IgD-negative memory B cell (primary cell): Measurements from ENCODE around the gene NINJ1. TPM values are rescaled to one million over a fixed set of nuclear protein-coding genes. Genes with fewer than 3 reads are reported as not detected.
A peak's percentile ranks its signal among the peaks of the same experiment; 100 is the strongest.
"Not testable (repeated sequence)": the region's sequence is repeated elsewhere in the genome, so short reads cannot be mapped to it uniquely, and the experiment has no call there.

ENCODE experiments used
- H3K27ac Mint-ChIP-seq, 3 donors: one replicate each; pipeline ENCODE4 v1.8.0; 2020 to 2022; ENCODE audit warnings: mild to moderate bottlenecking in 3 of 3, mixed read lengths in 3 of 3, moderate library complexity in 1 of 3
- H3K27me3 Mint-ChIP-seq: one replicate; pipeline ENCODE4 v1.8.0; 2021; ENCODE audit warnings: mixed read lengths
- H3K36me3 Mint-ChIP-seq: one replicate; pipeline ENCODE4 v1.8.0; 2020; ENCODE audit warnings: mild to moderate bottlenecking, mixed read lengths
- H3K4me1 Mint-ChIP-seq, 3 donors: one replicate each; pipeline ENCODE4 v1.8.0; 2020 to 2022; ENCODE audit warnings: mixed read lengths in 3 of 3, mild to moderate bottlenecking in 1 of 3
- H3K4me3 Mint-ChIP-seq, 4 donors: one replicate each; pipeline ENCODE4 v1.8.0; 2020 to 2022; ENCODE audit warnings: mild to moderate bottlenecking in 4 of 4, mixed read lengths in 4 of 4, moderate library complexity in 3 of 4
- H3K9me3 Mint-ChIP-seq, 3 donors: one replicate each; pipeline ENCODE4 v1.8.0; 2020 to 2021; ENCODE audit warnings: mixed read lengths in 3 of 3, mild to moderate bottlenecking in 1 of 3
- polyA plus RNA-seq: library from polyadenylated mRNA; unstranded; fragments of 300-500 nt; fragmentation: Illumina TruSeq; gene quantifications from one replicate; pipeline ENCODE4 v1.2.3, GENCODE V29; 2021

NINJ1 gene
- polyA plus RNA-seq, 1 donor from 2014 or later: 8.3 TPM

- not testable (repeated sequence) for H3K27me3 Mint-ChIP-seq, H3K4me3 Mint-ChIP-seq, H3K9me3 Mint-ChIP-seq, H3K36me3 Mint-ChIP-seq
- Mint-ChIP-seq H3K4me1 (peaks cover 4 to 12% (median 11%) of the 10 kb centered on the region in 3 donors), H3K27ac (peak overlapping the region in 1 of 3 donors; percentile 9)
Observed at GRCh38 chr9:93146696-93147095, 12.6 kb upstream of the NINJ1 start.

GRCh38 chr9:93143830-93144530 is 9.9 kb upstream of the NINJ1 start:
- Mint-ChIP-seq H3K4me1 (peaks cover 4 to 12% (median 12%) of the 10 kb centered on the region in 3 donors), H3K4me3 (peak overlapping the region in 2 of 4 donors; percentile 60 to 72), H3K9me3 (peaks cover 0 to 8% (median 5%) of the 10 kb centered on the region in 3 donors), H3K27ac (peak overlapping the region; percentile 10 to 92 (median 82)), H3K36me3 (peaks cover 2% of the 10 kb centered on the region), H3K27me3 (peaks cover 3% of the 10 kb centered on the region)

GRCh38 chr9:93141771-93142483 is 7.9 kb upstream of the NINJ1 start:
- peaks cover 0 to 10% (median 5%) of the 10 kb centered on the region in 3 donors for H3K9me3 Mint-ChIP-seq
- no peak overlapping the region for H3K4me3 Mint-ChIP-seq
- peaks cover 3% of the 10 kb centered on the region for H3K27me3 Mint-ChIP-seq
- H3K36me3 Mint-ChIP-seq: peaks cover 2% of the 10 kb centered on the region
- no peak overlapping the region for H3K27ac Mint-ChIP-seq
- H3K4me1 Mint-ChIP-seq: peaks cover 12 to 24% (median 23%) of the 10 kb centered on the region in 3 donors

DNA sequence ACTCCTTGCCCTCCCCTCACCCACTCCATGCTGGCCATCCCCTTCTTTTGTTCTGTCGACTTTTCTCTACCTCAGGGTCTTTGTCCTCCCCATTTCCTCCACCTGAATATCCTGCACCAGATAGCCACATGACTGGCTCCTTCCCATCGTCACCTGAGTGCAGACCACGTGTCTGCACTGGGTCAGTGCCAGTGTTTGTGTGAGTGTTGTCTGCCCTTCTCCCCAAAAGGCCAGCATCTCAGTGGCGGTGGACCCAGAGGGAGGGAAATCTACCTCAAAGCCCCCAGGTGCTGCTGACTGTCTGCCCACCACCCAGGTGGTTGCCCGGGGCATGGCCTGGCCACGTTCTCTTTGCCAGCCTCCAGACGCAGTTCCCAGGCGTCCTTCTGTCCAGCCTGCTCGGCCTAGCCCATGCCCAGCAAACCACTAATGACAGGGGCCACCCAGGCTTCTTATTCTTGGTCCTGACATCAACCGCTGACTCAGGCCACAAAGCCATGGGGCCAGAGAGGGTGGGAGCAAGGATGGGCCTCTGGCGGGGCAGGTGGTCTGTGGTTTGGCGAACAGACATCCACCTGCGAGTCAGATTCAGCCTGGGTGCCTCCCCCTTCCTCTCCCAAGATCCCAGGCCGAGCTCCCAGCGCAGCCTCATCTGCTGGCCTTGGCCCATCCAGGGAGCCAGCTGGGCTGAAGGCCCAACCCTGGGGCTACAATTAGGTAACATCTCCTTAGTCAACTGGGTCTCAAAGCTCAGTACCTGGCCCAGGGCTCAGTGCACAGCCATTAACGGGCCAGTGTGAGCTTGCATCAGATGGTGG is 5.5 kb upstream of the NINJ1 start:
- Mint-ChIP-seq H3K4me3 (peak overlapping the region in 2 of 4 donors; percentile 37 to 39), H3K27ac (peak overlapping the region in 1 of 3 donors; percentile 39), H3K9me3 (peaks cover 0 to 3% (median 1%) of the 10 kb centered on the region in 3 donors), H3K36me3 (no peaks in the 10 kb centered on the region), H3K4me1 (peaks cover 15 to 36% (median 29%) of the 10 kb centered on the region in 3 donors), H3K27me3 (peaks cover 4% of the 10 kb centered on the region)

DNA sequence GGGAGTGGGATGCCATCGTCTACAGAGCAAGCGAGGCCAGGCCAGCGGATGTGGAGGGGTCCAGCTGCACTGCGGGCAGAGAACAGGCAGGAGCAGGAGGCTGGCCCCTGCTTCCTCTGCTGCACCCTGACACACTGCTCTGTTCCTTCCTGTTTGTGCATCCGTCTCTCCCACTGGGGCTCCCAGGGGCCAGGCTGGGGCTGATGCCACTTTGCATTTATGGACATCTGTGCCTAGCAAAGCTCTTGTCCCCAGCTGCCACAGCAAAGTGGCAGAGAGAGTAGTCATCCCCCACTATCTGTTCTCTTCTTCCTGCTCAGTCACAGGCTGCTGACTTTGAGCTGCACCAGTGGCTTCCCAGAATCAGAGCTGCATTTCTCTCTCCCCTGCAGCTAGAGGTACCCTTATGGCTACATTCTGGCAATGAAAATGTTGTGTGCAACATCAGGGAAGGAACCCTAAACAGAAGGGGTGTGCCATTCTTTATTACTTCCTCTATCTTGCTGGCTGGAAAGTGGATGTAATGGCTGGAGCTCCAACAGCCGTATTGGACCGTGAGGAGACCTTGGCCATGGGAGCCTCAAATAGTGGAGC is 4.2 kb upstream of the NINJ1 start:
- Mint-ChIP-seq H3K27ac (no peak overlapping the region), H3K36me3 (no peaks in the 10 kb centered on the region), H3K4me1 (peaks cover 19 to 27% (median 22%) of the 10 kb centered on the region in 3 donors), H3K27me3 (peaks cover 1% of the 10 kb centered on the region), H3K9me3 (peaks cover 0 to 3% (median 1%) of the 10 kb centered on the region in 3 donors), H3K4me3 (peak overlapping the region in 3 of 4 donors; percentile 11 to 79 (median 45))

GRCh38 chr9:93137362-93137761 is 3.3 kb upstream of the NINJ1 start:
- H3K4me3 Mint-ChIP-seq: peak overlapping the region in 3 of 4 donors; percentile 58 to 88 (median 76)
- peaks cover 1% of the 10 kb centered on the region for H3K27me3 Mint-ChIP-seq
- peaks cover 16 to 27% (median 19%) of the 10 kb centered on the region in 3 donors for H3K4me1 Mint-ChIP-seq
- H3K36me3 Mint-ChIP-seq: no peaks in the 10 kb centered on the region
- peak overlapping the region in 1 of 3 donors; percentile 56 for H3K27ac Mint-ChIP-seq
- H3K9me3 Mint-ChIP-seq: peaks cover 0 to 3% (median 1%) of the 10 kb centered on the region in 3 donors

- Mint-ChIP-seq H3K9me3 (peaks cover 0 to 3% (median 1%) of the 10 kb centered on the region in 3 donors), H3K4me3 (peak overlapping the region; percentile 12 to 88 (median 67)), H3K36me3 (no peaks in the 10 kb centered on the region), H3K27ac (peak overlapping the region; percentile 31 to 90 (median 56)), H3K4me1 (peaks cover 15 to 27% (median 19%) of the 10 kb centered on the region in 3 donors), H3K27me3 (peaks cover 1% of the 10 kb centered on the region)
Observed at GRCh38 chr9:93136011-93136440, 2.0 kb upstream of the NINJ1 start.

GRCh38 chr9:93134740-93135444 is 841 bp upstream of the NINJ1 start:
- Mint-ChIP-seq H3K36me3 (no peaks in the 10 kb centered on the region), H3K27me3 (peaks cover 1% of the 10 kb centered on the region), H3K9me3 (peaks cover 0 to 3% (median 1%) of the 10 kb centered on the region in 3 donors), H3K4me3 (peak overlapping the region; percentile 85 to 93 (median 90)), H3K27ac (peak overlapping the region; percentile 92 to 98 (median 95)), H3K4me1 (peaks cover 15 to 26% (median 19%) of the 10 kb centered on the region in 3 donors)

- H3K4me3 Mint-ChIP-seq: peak overlapping the region; percentile 82 to 95 (median 90)
- H3K27me3 Mint-ChIP-seq: peaks cover 1% of the 10 kb centered on the region
- H3K27ac Mint-ChIP-seq: peak overlapping the region; percentile 79 to 92 (median 88)
- peaks cover 15 to 27% (median 20%) of the 10 kb centered on the region in 3 donors for H3K4me1 Mint-ChIP-seq
- H3K36me3 Mint-ChIP-seq: no peaks in the 10 kb centered on the region
- H3K9me3 Mint-ChIP-seq: peaks cover 0 to 2% (median 0%) of the 10 kb centered on the region in 3 donors
Observed at GRCh38 chr9:93133681-93134014, 403 bp downstream of the NINJ1 start.

DNA sequence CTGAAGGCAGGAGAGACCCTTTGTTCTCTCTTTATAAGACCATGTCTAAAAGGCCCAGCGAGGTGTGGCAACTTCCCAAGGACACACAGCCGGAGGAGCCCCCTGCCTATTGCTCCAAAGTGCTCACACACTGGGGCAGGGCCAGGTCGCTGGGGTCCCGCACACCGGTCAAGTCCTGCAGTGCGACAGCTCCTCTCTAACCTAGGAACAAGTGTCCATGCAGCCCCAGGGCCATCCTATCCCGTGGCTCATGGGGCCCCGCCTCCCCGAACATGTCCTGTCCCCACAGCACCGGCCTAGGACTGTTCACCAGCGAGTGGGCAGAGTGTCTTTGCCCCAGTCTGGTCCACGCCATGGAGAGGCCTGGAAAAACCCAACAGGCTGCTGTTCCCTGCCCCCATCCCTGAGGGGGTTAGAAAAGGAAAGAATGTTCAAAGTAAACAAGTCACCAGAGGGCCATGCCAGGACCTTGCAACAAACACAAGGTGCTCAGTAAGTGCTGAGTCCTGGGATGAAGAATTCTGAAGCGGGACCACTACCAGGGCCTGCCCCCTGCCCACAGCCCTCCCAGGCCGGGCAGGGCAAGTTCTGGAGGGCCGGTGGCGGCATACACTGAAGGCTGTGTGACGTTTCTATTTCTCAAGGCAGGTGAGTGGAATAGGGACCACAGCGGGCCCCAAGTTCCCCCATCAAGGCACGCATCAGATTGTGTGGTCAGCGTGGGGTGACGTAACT is 938 bp downstream of the NINJ1 start:
- Mint-ChIP-seq H3K9me3 (no peaks in the 10 kb centered on the region), H3K36me3 (no peaks in the 10 kb centered on the region), H3K27ac (peak overlapping the region; percentile 79 to 92 (median 88)), H3K27me3 (peaks cover 1% of the 10 kb centered on the region), H3K4me1 (peaks cover 11 to 25% (median 15%) of the 10 kb centered on the region in 3 donors), H3K4me3 (peak overlapping the region; percentile 82 to 95 (median 90))

DNA sequence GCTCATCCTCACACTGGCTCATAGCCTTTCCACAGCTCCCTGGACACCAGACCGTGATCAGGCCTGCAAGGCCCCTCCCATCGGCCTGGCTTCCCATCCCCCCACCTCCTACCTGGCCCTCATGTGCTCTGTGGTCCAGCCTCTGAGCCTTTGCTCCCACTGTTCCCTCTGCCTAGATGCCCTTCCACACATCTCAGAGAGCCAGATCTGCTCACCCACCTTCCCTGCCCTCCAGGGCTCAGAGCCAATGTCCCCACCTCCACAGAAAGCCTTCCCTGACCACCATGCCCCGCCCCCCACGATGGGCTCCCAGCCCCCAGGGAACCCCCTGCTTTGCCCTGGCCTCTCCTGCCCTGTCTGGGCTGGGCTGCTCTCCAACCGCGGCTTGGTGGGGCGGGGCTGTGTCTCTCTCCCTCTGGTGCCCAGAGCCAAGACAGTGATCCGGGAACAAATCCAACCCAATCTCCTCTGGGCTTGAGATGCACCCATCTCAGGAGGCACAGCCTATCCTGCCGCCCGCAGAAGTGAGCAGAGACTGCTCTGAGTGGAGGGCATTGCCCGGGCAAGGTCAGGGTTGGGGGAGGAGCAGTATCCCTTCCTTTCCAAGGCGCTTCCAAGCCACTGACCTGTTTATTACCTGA is 1.6 kb downstream of the NINJ1 start:
- Mint-ChIP-seq H3K27ac (peak overlapping the region in 1 of 3 donors; percentile 92), H3K36me3 (no peaks in the 10 kb centered on the region), H3K9me3 (no peaks in the 10 kb centered on the region), H3K27me3 (peaks cover 1% of the 10 kb centered on the region), H3K4me1 (peaks cover 9 to 20% (median 11%) of the 10 kb centered on the region in 3 donors), H3K4me3 (peak overlapping the region in 2 of 4 donors; percentile 14 to 73)

DNA sequence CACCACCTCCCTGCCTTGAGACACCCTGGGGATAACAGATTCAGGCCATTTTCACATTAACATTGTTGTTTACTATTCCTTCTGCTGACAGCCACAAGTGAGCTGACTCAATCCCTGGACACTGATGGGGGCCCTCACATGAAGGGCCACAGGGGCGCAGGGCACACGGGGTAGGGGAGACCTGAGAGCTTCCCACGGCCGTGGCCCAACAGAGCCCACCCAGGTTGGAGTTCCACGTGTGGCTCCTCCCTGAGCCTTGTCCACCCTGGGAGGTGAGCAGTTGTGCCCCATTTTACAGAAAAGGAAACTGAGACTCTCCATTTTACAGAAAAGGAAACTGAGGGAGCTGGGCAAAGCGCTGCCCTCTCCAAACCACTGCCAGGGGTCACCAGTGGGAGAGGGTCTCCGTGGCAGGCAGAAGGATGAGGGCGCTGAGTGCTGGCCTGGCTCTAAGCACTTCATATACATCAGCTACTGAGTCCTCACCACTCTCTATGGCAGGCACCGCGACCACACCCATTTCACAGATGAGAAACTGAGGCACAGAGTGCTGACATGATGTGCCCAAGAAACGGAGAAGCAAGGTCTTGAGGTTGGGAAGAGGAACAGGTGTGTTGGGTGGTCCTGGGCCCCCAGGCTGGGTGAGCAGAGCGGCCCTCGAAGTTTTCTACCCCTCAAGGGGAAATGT is 2.3 kb downstream of the NINJ1 start:
- Mint-ChIP-seq H3K36me3 (no peaks in the 10 kb centered on the region), H3K27me3 (peaks cover 1% of the 10 kb centered on the region), H3K4me1 (peaks cover 7 to 18% (median 12%) of the 10 kb centered on the region in 3 donors), H3K9me3 (no peaks in the 10 kb centered on the region), H3K27ac (no peak overlapping the region), H3K4me3 (peak overlapping the region in 2 of 4 donors; percentile 14 to 78)
